GM10266 (cell line): Measurements from ENCODE around the gene MARCHF10.

ENCODE experiments used
- DNase-seq: peaks from one replicate; pipeline ENCODE4 v3.0.0; 2012; ENCODE audit errors: extremely low spot score
- CTCF ChIP-seq: IDR thresholded peaks from 2 replicates; pipeline ENCODE4 v1.5.1; 2012; ENCODE audit warnings: mild to moderate bottlenecking, low read depth; ENCODE audit not compliant: control insufficient read depth, insufficient read depth; ENCODE audit errors: missing control alignments

Gene MARCHF10

GRCh38 chr17:62653002-62653825 is 154.9 kb downstream of the MARCHF10 start:
- peak; percentile 87 for DNase-seq
- TF ChIP-seq CTCF: no peak

DNA sequence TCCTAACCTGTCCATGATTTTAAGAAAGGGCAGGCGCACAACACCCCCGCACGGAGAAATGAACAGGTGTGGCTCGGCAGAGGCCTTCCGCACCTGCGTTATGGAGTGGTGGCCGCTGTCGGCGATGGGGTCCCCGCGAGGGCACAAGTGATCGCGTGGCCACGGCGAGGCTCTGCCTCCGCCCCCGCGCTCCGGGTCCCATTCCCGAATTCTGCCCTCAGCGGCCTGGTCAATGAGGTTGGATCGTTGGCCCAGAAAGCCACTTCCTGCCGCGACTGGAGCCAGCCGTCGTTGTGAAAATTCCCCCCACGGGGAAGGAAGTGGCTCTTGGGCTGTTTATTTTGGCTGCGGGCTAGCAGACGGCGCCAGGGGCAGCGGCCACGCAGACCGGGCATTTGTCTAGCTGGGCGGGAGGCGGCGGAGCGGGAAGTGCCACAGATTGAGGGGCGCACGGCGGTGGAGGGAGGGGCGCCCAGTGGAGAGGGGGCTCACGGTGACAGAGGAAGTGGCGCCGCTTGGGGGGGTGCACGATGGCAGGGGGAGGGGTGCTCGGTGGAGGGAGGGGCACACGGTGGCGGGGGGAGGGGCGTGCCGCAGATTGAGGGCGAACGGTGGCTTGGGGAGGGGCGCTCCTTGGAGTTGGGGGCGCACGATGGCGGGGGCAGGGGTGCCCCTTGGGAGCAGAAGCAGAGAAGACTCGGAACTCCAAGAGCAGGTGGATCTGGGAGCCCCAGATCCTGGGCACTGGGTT is 155.7 kb downstream of the MARCHF10 start:
- DNase-seq: no peak
- no peak for TF ChIP-seq CTCF
